Hypothalamus (tissue), 51 donors: ENCODE data around the gene SERPINA1.
"Not testable (repeated sequence)": the region's sequence is repeated elsewhere in the genome, so short reads cannot be mapped to it uniquely, and the experiment has no call there.

Experiments used
- DNase-seq, 51 donors: peaks; one replicate each; lab custom pipeline; 2025; lab: John Stamatoyannopoulos, UW

Gene SERPINA1

GRCh38 chr14:94388384-94389103 is at the start of gene SERPINA1:
Gene SERPINA1 (minus strand): TSS chr14:94388602. CDS start chr14:94383237, 5,365 bp downstream.
- DNase-seq, result no peak

- DNase-seq, result no peak
Observed at GRCh38 chr14:94428610-94429009, 40.2 kb upstream of the SERPINA1 start.

- no peak for DNase-seq
Observed at GRCh38 chr14:94427016-94427613, 38.7 kb upstream of the SERPINA1 start.

GRCh38 chr14:94426526-94426925 is 38.1 kb upstream of the SERPINA1 start:
- no peak for DNase-seq

- no peak for DNase-seq
Observed at GRCh38 chr14:94424371-94424770, 36.0 kb upstream of the SERPINA1 start.

GRCh38 chr14:94423453-94424056 is 35.2 kb upstream of the SERPINA1 start:
- DNase-seq, result peak in 40 of 51 donors; percentile 1 to 70 (median 22)

- no peak for DNase-seq
Observed at GRCh38 chr14:94421316-94421715, 32.9 kb upstream of the SERPINA1 start.

GRCh38 chr14:94417497-94418205 is 29.2 kb upstream of the SERPINA1 start:
- not testable (repeated sequence) for DNase-seq

GRCh38 chr14:94412671-94413638 is 24.6 kb upstream of the SERPINA1 start:
- no peak for DNase-seq

- no peak for DNase-seq
Observed at GRCh38 chr14:94411638-94412037, 23.2 kb upstream of the SERPINA1 start.

- DNase-seq, result not testable (repeated sequence)
Observed at GRCh38 chr14:94409430-94409829, 21.0 kb upstream of the SERPINA1 start.

- no peak for DNase-seq
Observed at GRCh38 chr14:94408546-94409095, 20.2 kb upstream of the SERPINA1 start.

- DNase-seq, result no peak
Observed at GRCh38 chr14:94407906-94408305, 19.5 kb upstream of the SERPINA1 start.

- DNase-seq, result no peak
Observed at GRCh38 chr14:94406910-94407309, 18.5 kb upstream of the SERPINA1 start.

- no peak for DNase-seq
Observed at GRCh38 chr14:94405486-94405885, 17.1 kb upstream of the SERPINA1 start.

GRCh38 chr14:94404561-94404960 is 16.2 kb upstream of the SERPINA1 start:
- no peak for DNase-seq

GRCh38 chr14:94403312-94403932 is 15.0 kb upstream of the SERPINA1 start:
- no peak for DNase-seq

- no peak for DNase-seq
Observed at GRCh38 chr14:94401083-94401482, 12.7 kb upstream of the SERPINA1 start.

- no peak for DNase-seq
Observed at GRCh38 chr14:94400422-94400841, 12.0 kb upstream of the SERPINA1 start.
